Endothelial cell of hepatic sinusoid (primary cell): ENCODE data around the gene NCOA4.
"Not testable (repeated sequence)": the region's sequence is repeated elsewhere in the genome, so short reads cannot be mapped to it uniquely, and the experiment has no call there.

Experiments used
- in situ Hi-C: cut with HindIII; loops from 2 replicates; pipeline ENCODE4 v1.10.0; 2017; ENCODE audit warnings: low sequenced_read_pairs

NCOA4 gene

GRCh38 chr10:46030091-46030937 lies at the start of gene NCOA4:
Gene NCOA4, minus strand, starts transcription at chr10:46030623. Its CDS starts 13,943 bp downstream, at chr10:46016680.
- in situ Hi-C loops = loop anchor here (10.0 kb wide), 1 partner anchor 64 kb away; no protein-coding TSS in a partner anchor

GRCh38 chr10:46079831-46080585 lies 49.6 kb upstream of the NCOA4 start:
- in situ Hi-C loops = no loop called here

GRCh38 chr10:46077731-46078413 lies 47.4 kb upstream of the NCOA4 start:
- in situ Hi-C loops = no loop called here

- in situ Hi-C loops = no loop called here
Observed at GRCh38 chr10:46077141-46077554, 46.7 kb upstream of the NCOA4 start.

GRCh38 chr10:46075869-46076268 lies 45.4 kb upstream of the NCOA4 start:
- in situ Hi-C loops = no loop called here

- in situ Hi-C loops = no loop called here
Observed at GRCh38 chr10:46074196-46074946, 43.9 kb upstream of the NCOA4 start.

GRCh38 chr10:46073564-46073963 lies 43.1 kb upstream of the NCOA4 start:
- in situ Hi-C loops = no loop called here

GRCh38 chr10:46070749-46071148 lies 40.3 kb upstream of the NCOA4 start:
- in situ Hi-C loops = no loop called here

- in situ Hi-C loops = no loop called here
Observed at GRCh38 chr10:46069771-46070463, 39.5 kb upstream of the NCOA4 start.

- in situ Hi-C loops = no loop called here
Observed at GRCh38 chr10:46068905-46069304, 38.5 kb upstream of the NCOA4 start.

GRCh38 chr10:46068117-46068516 lies 37.7 kb upstream of the NCOA4 start:
- in situ Hi-C loops = no loop called here

GRCh38 chr10:46064269-46064817 lies 33.9 kb upstream of the NCOA4 start:
- in situ Hi-C loops = no loop called here

GRCh38 chr10:46062723-46063428 lies 32.5 kb upstream of the NCOA4 start:
- in situ Hi-C loops = no loop called here

GRCh38 chr10:46060706-46061105 lies 30.3 kb upstream of the NCOA4 start:
- in situ Hi-C loops = no loop called here

- in situ Hi-C loops = not testable (repeated sequence)
Observed at GRCh38 chr10:46057927-46058326, 27.5 kb upstream of the NCOA4 start.

GRCh38 chr10:46057038-46057437 lies 26.6 kb upstream of the NCOA4 start:
- in situ Hi-C loops = no loop called here

GRCh38 chr10:46055771-46056170 lies 25.3 kb upstream of the NCOA4 start:
- in situ Hi-C loops = no loop called here

- in situ Hi-C loops = no loop called here
Observed at GRCh38 chr10:46053534-46054434, 23.4 kb upstream of the NCOA4 start.
